Stimulated activated CD4-positive, alpha-beta T cell treated with anti-CD3 and anti-CD28 coated beads, Interleukin-12 subunit alpha, Interleukin-12 subunit beta, amount 100 ng/mL, for 4 hours (primary cell): Measurements from ENCODE around the gene ANKMY2.
A peak's percentile ranks its signal among the peaks of the same experiment; 100 is the strongest.
"Not testable (repeated sequence)": the region's sequence is repeated elsewhere in the genome, so short reads cannot be mapped to it uniquely, and the experiment has no call there.

ENCODE experiments used
- DNase-seq: peaks from one replicate; pipeline ENCODE4 v3.0.0-alpha.2; 2020

The ANKMY2 gene

DNA sequence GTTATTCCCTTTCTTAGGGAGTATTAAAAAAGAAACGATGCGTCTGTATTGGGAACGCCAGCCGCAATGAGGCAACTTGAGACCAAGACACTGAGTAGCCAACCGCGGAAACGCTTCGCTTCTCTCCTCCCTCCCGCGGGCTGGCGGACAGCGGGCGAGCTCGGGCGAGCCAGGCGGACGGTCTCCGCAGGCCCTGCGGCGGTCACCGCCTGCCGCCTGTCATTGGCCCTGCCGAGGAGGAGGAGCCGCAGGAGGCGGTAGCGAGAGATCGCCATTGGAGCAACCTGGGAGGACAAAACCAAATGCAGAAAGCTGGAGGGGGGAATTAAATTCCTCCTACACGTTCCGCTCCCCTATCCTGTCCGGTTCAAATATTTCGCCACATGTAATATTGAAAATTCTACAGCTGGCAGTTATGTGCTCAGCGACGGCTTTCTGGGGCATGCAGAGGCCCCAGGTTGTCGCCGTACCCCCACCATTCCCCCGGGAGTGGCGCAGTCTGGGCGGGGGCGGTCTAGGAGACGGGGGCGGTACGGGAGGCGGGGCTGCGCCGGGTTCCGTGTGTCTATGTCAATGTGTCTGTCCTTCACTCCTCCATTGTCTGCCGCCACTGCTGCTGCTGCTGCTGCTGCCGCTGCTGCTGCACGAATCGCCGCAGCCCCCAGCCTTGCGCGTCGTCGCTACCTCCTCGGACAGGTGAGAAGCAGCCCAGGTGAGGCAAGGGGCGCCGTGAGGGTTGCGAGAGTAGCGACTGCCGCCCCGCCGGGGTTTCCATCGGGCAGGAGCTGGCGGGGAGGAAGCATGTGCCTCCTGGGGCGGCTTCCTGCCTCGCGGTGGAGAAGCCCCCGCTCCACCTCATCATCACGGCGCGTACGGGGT, at the start of gene ANKMY2, which contains the start of gene BZW2:
Gene ANKMY2, minus strand, starts transcription at position 162 of the 879 bp plus-strand sequence. CDS start 181 bp downstream, outside the sequence.
Gene BZW2, plus strand, starts transcription at position 589 of the 879 bp plus-strand sequence. CDS start 19,263 bp downstream, outside the sequence.
- peak; percentile 91 for DNase-seq

DNA sequence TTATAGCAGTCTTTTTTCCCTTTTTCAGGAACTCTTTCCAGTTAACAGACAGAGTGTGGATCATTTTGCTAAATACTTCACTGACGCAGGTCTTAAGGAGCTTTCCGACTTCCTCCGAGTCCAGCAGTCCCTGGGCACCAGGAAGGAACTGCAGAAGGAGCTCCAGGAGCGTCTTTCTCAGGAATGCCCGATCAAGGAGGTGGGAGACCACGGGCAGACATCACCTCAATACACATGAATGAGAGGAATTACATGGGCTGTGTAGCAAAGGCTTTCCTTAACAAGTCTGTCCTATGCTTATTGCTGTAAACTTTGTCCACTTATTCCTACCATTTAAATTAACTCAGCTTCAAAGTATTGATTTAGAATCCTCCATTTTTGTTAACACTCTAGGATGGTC, 49.3 kb upstream of the ANKMY2 start:
- DNase-seq = no peak

DNA sequence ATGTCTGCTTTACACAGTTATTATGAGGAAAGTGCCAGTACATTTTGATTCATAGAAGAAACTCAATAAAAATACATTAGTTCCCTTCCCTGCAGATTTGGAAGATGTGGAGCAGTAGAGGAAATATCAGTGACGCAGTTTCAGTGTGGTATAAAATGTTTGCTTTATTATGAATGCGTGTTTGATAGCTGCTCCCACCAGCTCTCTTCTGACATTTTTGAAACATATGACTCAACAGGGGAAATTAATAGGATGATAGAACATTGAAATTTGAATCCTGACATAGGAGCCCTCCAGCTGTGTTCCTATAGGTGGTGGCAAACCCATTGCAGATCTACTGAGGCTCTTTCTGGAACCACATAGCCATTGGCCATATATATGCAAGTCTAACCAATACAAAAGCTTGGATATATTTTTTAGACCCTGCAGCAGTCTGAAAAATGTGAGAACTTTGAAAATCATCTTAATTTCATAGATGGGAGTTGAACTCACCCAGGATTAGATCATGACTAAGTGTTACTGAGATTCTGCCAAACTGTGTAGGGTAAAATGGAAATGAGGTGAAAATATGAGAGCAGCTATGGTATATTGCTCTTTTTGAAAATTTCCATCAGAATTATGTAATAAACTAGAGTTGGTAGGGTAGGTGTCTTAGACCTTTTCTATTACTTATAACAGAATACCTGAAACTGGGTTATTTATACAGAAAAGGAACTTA, 48.2 kb upstream of the ANKMY2 start:
- no peak for DNase-seq

- no peak for DNase-seq
Measured at GRCh38 chr7:16691241-16691640, 45.7 kb upstream of the ANKMY2 start.

DNA sequence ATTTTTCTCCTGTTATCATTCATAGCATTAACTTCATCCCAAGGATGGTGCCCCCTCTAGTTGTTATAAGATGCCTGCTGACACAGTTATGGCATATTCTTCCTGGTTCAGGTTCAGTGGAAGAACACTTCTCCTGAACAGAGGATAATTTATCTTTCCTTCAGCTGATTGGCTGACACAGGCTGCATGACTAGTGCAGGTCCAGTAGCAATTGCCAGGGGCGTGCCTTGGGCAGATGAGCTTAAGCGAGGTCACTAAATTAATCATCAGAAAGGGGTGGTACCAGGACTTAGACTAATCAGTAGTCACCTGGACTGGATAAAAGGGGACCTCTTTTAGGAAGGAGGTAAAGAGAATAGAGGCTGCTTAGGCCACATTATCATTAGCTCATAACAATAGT, 42.7 kb upstream of the ANKMY2 start:
- no peak for DNase-seq

DNA sequence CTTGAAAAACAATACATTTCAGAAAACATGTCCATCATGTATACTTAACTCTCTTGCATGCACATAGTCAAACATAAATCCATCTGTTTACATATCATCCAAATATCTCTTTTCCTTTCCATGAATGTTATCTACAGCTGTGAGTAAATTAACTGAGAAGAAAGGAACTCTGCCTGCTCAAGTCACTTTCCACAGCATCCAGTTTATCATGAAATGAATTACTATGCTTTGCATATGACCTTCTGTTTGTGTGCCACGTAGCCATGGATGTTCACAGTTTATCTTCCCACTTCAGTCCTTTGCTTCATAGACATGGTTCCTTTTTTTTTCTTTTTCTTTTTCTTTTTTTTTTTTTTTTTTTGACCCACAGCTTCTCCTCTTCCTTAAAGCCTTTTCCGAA, 40.0 kb upstream of the ANKMY2 start:
- no peak for DNase-seq

DNA sequence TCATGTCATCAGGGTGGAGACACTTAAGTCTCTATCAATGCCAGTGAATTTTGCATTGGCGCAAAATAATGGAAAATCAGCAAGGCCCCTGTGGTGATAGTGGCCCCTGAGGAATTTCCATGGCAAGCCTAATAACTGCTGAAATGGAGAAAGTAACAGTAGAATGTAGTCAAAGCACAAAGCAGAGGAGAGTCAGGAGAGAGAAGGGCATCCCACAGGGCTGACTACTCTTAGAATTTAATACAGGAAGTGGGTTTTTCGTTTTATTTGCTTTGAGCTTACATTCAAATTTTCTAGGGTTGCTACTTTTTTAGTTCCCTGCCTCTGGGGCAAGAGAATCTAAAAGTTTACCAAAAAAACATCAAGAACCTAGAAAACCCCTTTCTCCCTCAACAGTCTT, 39.4 kb upstream of the ANKMY2 start:
- no peak for DNase-seq

DNA sequence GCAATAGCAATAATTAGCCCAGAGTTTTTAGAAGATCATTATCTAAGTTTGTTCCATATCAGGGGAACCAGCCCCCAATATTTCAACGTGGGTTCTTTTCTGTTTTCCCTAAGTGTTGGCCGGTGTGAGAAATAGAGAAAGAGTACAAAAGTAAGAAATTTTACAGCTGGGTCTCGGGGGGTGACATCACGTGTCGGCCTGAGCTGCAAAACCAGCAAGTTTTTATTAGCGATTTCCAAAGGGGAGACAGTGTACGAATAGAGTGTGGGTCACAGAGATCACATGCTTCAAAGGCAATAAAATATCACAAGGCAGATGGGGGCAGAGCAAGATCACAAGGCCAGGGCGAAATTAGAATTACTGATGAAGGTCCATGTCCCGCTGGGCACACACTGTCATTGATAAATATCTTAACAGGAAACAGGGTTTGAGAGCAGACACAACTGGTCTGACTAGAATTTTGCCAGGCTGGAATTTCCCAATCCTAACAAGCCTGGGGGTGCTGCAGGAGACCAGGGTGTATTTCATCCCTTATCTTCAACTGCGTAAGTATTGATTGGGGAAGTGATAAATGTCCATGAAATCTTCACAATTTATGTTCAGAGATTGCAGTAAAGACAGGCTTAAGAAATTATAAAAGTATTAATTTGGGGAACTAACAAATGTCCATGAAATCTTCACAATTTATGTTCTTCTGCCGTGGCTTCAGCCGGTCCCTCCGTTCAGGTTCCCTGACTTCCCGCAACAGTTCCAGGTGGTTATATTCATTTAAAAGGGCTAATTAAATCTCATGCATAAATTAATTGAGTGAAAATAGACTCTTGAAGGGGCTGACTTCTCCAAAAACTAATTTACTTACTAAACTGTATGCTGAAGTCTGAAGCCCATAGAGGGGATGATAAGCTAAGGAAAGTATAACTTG, 33.4 kb upstream of the ANKMY2 start:
- DNase-seq = not testable (repeated sequence)

DNA sequence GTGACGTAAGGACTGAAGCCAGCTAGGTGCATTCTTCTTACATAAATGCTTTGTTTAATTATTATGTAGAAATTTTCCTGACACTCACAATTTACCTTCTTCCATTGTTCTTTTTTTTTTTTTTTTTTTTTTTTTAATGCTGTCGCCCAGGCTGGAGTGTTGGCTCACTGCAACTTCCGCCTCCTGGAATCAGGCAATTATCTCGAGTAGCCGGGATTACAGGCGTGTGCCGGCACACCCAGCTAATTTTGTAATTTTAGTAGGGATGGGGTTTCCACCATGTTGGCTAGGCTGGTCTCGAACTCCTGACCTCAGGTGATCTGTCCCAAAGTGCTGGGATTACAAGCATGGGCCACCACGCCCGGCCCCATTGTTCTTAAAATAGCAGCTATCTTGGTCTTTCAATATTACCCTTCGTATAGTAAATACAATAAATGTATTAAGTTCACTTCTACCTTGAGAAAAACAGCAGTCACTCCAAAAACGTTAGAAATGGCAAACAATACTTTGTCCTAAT, 32.5 kb upstream of the ANKMY2 start:
- DNase-seq = no peak

GRCh38 chr7:16675277-16675676, 29.7 kb upstream of the ANKMY2 start:
- no peak for DNase-seq

- no peak for DNase-seq
Measured at GRCh38 chr7:16671811-16672210, 26.3 kb upstream of the ANKMY2 start.

GRCh38 chr7:16670731-16671344, 25.3 kb upstream of the ANKMY2 start:
- no peak for DNase-seq

DNA sequence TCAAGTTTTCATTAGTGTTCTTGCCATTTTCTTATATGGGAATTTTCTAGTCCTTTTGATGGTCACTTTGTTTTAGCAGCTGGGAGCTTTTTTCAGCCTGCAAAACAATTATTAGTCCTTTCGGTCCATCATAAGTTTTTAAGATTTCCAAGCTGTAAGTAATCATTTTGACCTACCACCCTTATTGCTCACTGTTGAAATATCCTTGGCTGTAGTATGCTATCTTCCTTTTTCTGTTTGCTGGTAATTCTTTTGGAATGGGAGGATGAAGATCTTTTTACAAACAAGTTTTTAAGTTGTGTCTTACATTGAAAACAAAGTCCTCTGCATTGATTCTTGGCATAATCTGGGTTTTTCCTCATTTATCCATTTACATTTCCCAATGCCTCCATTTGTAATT, 24.5 kb upstream of the ANKMY2 start:
- DNase-seq = no peak

- DNase-seq = no peak
Measured at GRCh38 chr7:16669581-16669980, 24.0 kb upstream of the ANKMY2 start.

- no peak for DNase-seq
Measured at GRCh38 chr7:16668978-16669377, 23.4 kb upstream of the ANKMY2 start.

GRCh38 chr7:16668049-16668858, 22.7 kb upstream of the ANKMY2 start:
- DNase-seq = no peak

GRCh38 chr7:16667355-16667754, 21.8 kb upstream of the ANKMY2 start:
- no peak for DNase-seq

DNA sequence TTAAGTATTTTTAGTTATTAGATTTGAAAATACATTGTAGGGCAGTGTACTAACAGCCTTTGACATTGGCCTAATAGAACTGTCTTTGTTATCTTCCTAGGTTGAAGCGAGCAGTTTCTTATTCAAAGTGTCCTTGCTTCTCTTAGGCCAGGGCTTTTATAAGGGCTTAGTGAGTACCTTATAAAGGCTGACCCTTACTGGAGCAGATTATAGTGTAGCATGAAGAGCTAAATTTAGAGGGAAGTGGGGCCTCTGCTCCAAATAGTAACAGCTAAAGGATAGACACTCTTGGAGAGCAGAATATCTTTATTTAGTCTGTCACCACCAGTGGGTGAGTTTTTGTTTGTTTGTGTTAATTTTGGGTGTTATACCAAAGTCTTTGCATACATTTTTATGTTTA, 16.4 kb upstream of the ANKMY2 start:
- no peak for DNase-seq

- DNase-seq = no peak
Measured at GRCh38 chr7:16660702-16661464, 15.3 kb upstream of the ANKMY2 start.

GRCh38 chr7:16659854-16660497, 14.4 kb upstream of the ANKMY2 start:
- not testable (repeated sequence) for DNase-seq
